NCI-H2107 treated with DMSO at 0.1 percent for 48 hours (cell line): ENCODE measurements around the gene MCC.

Experiments
- DNase-seq: peaks from one replicate; lab custom pipeline; 2025; ENCODE audit not compliant: unreplicated experiment; lab: John Stamatoyannopoulos, UW

The MCC gene

DNA sequence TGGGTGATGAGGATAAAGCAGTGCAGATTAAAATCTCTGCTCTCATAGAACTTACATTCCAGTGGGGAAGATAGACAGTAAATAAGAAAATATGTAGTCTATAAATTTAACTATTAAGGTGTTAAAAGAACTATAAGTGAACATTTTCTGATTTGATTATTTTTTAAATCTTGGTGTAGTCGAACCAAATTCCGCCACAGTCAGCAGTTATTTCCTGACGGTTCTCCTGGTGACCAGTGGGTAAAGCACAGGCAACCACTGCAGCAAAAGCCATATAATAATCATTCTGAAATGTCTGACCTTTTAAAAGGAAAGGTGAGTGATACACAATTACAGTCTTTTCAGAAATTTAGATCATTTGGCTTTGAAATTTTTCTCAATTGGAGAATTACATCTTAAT, 484.5 kb downstream of the MCC start:
- no peak for DNase-seq

DNA sequence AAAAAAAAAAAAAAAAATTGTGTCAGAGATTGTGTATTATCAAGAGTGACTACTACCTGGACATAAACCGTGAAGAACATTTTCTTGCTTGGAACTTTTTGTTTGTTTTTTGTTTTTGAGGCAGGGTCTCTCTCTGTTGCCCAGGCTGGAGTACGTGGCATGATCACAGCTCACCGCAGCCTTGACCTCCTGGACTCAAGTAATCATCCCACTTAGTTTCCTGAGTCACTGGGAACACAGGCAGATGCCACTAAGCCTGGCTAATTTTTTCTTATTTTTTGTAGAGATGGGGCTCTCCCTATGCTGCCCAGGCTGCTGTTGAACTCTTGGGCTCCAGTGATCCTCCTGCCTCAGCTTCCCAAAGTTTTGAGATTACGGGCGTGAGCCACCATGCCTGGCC, 485.8 kb downstream of the MCC start:
- no peak for DNase-seq

DNA sequence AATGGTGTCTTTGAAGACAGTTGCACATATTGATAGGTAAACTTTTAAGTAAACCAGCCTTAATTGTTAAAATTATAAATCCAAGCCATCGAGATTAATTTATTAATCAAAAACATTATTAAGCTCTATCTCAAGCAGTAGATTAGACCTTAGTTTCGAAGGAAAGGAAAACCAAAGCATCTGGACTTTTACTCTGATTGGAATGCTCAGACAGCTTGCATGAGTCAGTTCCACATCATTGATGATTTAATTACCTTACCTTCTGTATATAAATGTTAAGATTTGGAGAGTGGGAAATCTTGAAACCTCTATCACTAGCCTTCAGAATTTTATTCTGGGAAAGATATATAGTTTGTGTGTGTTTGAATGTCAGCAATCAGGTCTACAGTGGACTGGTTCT, 487.8 kb downstream of the MCC start:
- DNase-seq, result no peak

DNA sequence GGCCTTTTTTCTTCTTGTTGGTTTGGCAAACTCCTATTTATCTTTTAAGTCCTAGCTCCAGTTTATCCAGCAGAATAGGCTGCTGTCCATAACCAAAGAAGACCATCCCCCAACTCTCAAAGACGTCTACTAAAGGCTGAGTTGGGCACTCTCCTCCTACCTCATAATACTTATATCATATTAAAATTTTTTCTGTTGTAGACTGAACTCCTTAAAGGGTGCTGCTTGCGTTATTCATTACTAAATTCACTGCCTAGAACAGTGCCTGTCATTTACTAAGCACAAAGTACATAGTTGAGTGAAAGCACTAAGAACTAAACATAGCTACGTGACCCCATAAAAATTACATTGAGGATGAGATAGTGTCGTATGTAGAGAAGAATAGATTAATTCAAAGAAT, 490.0 kb downstream of the MCC start:
- no peak for DNase-seq

DNA sequence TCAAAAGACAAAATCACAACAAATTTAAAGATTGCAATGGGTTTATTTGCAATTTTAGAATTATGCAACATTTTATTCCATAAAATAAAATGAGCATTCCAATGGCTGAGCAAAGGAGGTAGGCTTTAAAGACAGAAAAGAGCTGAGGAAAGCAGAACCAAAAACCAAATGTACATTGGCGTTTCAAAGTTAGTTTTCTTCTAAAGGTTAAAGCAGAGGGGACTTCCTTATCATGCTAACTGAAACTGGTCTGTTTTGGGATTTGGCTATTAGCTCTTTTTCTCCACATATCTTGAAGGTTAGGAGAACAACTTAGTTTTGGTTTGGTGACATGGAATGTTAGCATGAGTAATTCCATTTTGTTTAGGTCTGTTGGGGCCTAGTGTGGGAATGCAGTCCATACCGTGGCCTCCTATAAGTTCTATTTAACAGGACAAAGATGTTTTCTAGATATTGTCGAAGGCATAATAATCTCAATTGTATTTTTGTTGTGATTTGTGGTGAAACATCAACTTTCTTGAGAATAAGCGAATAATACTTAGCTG, 491.4 kb downstream of the MCC start:
- DNase-seq, result no peak

DNA sequence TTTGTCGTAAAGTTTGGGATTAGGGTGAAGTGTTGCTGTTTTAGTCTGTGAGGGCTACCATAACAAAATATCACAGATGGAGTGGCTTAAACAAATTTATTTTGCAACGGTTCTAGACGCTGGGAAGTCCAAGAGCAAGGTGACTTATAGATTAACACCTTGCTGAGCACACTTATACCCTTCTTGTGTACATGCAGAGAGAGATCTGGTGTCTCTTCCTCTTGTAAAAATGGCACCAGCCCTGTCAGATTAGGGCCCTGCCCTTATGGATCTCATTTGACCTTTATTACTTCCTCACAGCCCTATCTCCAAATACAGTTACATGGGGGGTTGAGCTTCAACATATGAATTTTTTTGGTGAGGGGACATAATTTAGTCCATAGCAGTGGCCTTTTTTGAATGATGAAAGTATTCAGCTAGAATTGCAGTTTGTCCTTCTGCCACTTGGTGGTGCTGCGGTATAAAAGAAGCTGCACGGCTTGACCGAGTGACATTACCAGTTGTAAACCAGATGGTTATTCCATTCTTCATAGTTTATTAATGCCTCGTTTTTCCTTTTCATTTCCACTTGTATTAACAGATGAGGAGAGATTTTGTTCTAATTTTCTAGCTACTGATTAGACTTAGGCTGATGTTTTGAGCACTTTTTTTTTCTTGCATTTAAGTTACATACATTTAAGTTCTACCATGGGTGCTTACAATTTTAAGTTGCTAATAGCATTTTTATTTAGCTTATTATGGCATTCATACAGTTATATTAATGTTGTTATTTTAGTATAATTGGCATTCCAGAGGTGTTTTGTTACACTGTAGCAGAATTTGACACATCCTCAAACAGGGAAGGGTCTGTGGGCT, 492.3 kb downstream of the MCC start:
- peak; percentile 31 for DNase-seq

DNA sequence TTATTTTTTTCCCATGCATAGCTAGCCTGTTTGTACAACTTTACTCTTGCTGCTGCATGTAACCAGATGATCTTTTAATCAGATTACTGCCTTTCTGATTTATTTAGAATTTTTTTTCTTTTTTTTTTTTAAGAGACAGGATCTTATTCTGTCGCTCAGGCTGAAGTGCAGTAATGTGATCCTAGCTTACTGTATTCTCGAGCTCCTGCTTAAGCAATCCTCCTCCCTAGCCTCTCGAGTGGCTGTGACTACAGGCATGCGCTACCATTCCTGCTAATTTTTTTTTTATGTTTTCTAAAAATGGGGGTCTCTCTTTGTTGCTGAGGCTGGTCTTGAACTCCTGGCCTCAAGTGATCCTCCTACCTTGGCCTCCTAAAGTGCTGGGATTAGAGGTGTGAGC, 502.0 kb downstream of the MCC start:
- no peak for DNase-seq

DNA sequence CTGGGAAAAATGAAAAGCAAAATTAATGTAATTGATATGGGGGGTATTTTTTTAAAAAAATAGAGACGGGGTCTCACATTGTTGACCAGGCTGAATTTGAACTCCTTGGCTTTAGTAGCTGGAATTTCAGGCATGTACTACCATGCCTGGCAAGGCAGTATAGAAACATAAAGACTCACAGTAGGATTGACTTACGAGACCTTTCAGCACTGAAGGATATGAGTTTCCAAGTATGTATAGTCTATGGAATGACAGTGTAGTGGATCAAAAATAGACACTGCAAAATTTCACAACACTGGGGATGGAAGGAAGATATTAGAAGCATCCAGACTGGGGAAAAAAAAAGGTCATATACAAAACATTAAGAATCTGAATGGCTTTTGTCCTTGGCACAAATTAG, 504.9 kb downstream of the MCC start:
- no peak for DNase-seq

DNA sequence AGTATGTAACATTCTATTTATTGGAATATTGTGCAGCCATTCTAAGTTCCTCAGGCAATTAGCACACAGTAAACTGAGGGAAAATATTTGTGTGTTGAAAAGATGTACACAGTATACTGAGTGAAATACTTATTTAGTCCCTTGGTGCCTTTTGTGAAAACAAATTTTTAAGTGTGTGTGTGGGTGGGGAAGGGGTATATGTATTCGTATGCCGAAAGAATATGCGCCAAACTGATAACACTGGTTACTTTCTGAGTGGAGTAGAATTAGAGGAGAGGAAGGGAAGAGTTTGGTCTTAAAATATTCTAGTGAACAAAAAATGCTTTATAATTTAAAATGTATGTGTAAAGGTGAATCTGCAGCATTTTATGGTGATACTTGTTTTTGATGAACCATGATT, 508.5 kb downstream of the MCC start:
- DNase-seq, result no peak

DNA sequence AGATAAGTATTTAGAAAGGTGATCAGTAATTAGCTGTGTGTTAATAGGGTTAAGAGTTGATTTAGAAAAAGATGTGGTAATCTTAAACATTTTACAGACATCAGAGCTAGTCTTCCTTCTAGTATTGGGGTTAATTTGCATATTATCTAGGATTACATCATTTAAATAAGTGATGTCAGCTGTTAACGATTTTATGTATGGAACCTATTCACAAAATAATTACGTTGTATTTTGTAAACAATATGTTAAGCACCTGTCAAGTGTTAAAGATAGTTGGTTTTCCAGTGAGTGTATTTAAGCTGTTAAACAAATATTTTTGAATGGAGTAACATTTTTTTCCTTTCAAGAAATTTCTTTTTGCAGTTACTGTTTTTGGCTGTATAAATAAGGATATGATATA, 509.4 kb downstream of the MCC start:
- no peak for DNase-seq

DNA sequence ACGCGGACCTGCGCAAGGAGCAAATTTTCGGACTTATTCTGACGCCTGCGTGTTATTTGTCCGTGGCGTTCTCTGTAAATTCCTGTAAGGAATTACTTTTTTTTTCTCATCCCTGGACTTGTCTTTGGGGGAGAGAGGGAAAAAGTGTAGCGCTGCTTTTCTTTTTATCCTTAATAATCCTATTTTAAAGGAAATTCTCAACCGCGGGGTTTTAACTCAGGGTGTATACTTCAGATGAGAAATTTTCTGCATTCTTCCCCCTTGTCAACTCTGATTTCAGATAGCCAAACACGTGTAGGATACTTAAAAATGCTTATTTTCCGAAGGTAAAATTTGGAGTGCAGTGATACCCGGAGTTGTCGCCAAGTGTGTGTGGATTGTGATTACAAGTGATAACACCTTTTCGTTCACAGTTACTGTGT, 510.8 kb downstream of the MCC start:
- no peak for DNase-seq

DNA sequence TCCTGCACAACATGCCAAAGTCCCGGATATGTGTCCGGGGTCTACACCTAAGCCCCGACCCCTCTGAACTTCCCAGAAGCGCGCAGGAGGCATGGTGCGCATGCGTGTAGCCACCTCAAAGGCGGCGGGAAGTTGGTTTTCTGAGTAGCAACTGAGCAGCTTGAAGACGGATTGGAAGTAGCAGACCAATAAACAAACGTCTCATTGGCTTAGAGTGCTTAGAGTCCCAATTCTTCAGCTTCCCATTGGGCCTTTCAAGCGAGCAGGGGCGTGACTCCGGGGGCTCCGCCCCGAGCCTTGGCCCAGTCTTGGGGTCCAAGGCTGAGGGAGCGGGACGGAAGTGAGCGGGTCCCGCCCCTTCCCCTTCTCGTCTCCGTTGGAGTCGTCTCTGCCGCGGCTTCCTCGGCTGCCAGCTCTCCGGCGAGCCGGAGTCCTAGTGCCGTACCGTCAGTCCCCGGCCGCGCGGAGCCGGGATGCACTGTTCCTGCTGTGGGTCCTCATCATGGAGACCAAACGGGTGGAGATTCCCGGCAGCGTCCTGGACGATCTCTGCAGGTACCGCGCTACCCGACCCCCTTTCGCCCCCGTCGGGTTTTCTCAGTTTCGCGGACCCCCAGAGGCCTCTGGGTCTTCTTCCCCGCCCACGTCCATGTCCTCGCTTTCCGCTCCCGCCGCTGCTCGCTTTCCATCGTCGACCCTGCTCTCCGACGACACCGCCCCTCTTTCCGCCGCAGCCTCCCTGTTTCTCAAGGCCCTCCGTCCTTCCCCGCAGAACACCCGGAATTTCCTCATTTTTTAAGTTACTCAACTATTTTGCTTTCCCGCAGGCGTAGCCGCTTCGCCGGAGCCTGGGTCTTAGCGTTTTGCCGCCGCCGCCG, 511.6 kb downstream of the MCC start, which contains the start of gene DCP2:
TSS of gene DCP2 (plus strand) at position 367 of the 878 bp plus-strand sequence. CDS start at position 503, 136 bp downstream.
- DNase-seq, result peak; percentile 86

DNA sequence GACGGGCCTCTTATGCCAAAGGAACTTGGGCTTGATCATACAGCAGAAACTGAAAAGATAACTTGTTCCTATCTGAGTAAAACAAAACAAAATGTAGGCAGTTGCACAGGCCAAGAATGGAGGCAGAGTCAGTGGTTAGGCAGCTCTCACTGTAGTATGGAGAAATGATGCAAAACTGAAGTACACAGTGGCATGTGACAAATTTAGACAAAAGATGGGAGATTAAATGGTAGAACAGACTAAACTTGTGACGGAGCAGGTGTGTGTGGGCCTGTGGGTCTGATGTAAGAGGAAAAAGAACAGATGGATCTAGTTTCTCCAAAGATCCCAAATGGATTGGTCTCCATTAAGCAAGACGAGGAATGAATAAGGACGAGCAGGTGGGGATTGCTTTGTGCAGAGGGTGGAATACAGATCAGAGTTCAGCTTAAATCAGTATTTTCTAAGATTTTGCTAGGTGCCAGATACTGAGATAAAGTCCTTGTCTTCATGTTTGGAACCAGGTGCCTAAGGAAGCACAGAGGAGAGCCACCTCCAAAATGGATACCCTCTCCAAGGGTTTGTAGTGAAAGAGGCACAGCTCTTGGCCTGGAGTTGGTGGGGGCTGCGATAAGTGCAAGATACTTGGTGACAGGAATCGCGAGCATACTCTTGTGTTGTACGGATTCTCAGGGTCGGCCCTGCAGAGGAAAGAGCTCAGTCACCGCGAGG, 512.4 kb downstream of the MCC start:
- DNase-seq, result no peak

DNA sequence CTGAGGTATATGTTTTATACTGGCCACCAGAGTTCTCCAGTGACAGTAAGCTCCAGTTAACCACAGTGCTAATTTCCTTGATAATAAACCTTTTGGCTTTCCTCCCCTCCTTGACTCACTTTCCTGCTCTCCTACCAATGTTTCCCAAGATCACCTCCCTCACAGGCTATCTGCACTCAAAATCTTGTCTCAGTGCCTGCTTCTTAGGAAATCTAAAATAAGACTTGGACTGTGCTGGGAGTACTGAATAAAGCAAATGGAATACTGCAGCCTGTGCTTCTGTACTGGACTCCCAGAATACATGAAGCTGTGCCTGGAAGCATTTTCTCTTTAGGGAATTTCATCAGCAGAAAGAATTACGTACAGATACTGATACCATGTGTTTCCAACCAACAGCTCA, 513.4 kb downstream of the MCC start:
- DNase-seq, result no peak

DNA sequence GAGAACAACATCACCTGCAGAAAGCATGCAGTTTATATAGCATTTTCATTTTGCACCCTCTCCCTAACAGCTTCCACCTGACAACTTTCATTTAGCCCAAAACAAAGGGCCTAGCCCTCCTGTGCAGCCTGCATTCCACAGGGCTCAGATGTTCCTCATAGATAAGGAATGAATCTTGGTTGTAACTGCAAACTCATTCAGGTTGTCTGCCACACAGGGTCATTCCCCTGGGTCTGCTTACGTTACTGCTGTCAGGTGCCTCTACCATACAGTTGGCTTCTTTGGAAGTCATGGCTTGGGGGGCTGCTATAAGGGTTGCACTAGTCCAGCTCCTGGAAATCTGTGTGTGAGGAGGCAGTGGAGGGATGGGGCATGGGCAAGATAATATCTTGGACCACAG, 514.3 kb downstream of the MCC start:
- DNase-seq, result no peak

DNA sequence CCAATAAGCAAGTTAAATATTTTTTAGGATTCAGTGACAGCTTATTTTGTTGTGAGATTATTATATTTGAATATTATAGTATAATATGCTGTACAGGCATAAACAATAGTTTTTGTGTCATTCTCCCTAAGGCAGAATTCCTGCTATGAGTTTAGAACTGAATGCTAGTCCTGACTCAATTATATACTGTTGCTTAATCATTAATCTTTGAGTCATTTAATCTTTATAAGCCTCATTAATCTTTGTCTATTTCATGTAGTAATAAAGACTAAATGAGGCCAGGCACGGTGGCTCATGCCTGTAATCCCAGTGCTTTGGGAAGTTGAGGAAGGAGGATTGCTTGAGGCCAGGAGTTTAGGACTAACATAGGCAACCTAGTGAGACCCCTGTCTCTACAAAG, 515.2 kb downstream of the MCC start:
- DNase-seq, result no peak
